Measurements from ENCODE around the gene ZFTA.

ZFTA gene

GRCh38 chr11:63769714-63770455, 1.3 kb upstream of the ZFTA start:
- Histone ChIP-seq H3K9ac (ENCODE audit: low read length) (peak overlapping the region; percentile 22), H3K4me3 (ENCODE audit: low read length) (no peak overlapping the region), H3K4me1 (ENCODE audit: control insufficient read depth, insufficient read depth, low read length) (peaks cover 28% of the 10 kb centered on the region)

GRCh38 chr11:63769042-63769713, 603 bp upstream of the ZFTA start:
- H3K36me3 ChIP-seq (ENCODE audit: control insufficient read depth, insufficient read depth, low read length): no peaks in the 10 kb centered on the region
- H3K9ac ChIP-seq (ENCODE audit: low read length): peak overlapping the region; percentile 22
- no peaks in the 10 kb centered on the region for H3K9me3 ChIP-seq (ENCODE audit: control insufficient read depth, low read length)
- H3K4me3 ChIP-seq (ENCODE audit: low read length): peak overlapping the region; percentile 4
- peaks cover 17% of the 10 kb centered on the region for H3K27me3 ChIP-seq (ENCODE audit: control insufficient read depth, insufficient read depth, low read length)
- peaks cover 30% of the 10 kb centered on the region for H3K4me1 ChIP-seq (ENCODE audit: control insufficient read depth, insufficient read depth, low read length)

More at GRCh38 chr11:63769714-63770455, 1.3 kb upstream of the ZFTA start:
- no peaks in the 10 kb centered on the region for H3K36me3 ChIP-seq (ENCODE audit: control insufficient read depth, insufficient read depth, low read length)
- peaks cover 17% of the 10 kb centered on the region for H3K27me3 ChIP-seq (ENCODE audit: control insufficient read depth, insufficient read depth, low read length)
- H3K9me3 ChIP-seq (ENCODE audit: control insufficient read depth, low read length): no peaks in the 10 kb centered on the region

GRCh38 chr11:63767565-63768236, 874 bp downstream of the ZFTA start:
- Histone ChIP-seq H3K9ac (ENCODE audit: low read length) (peak overlapping the region; percentile 65), H3K36me3 (ENCODE audit: control insufficient read depth, insufficient read depth, low read length) (no peaks in the 10 kb centered on the region), H3K4me1 (ENCODE audit: control insufficient read depth, insufficient read depth, low read length) (peaks cover 36% of the 10 kb centered on the region), H3K4me3 (ENCODE audit: low read length) (peak overlapping the region; percentile 67), H3K27me3 (ENCODE audit: control insufficient read depth, insufficient read depth, low read length) (peaks cover 24% of the 10 kb centered on the region), H3K9me3 (ENCODE audit: control insufficient read depth, low read length) (no peaks in the 10 kb centered on the region)

- Histone ChIP-seq H3K4me1 (ENCODE audit: control insufficient read depth, insufficient read depth, low read length) (peaks cover 40% of the 10 kb centered on the region), H3K9me3 (ENCODE audit: control insufficient read depth, low read length) (no peaks in the 10 kb centered on the region), H3K4me3 (ENCODE audit: low read length) (peak overlapping the region; percentile 67), H3K36me3 (ENCODE audit: control insufficient read depth, insufficient read depth, low read length) (no peaks in the 10 kb centered on the region), H3K27me3 (ENCODE audit: control insufficient read depth, insufficient read depth, low read length) (peaks cover 26% of the 10 kb centered on the region), H3K9ac (ENCODE audit: low read length) (peak overlapping the region; percentile 65)
Measured at GRCh38 chr11:63767267-63767564, 1.4 kb downstream of the ZFTA start.

GRCh38 chr11:63766531-63767235, 1.9 kb downstream of the ZFTA start:
- Histone ChIP-seq H3K27me3 (ENCODE audit: control insufficient read depth, insufficient read depth, low read length) (peaks cover 23% of the 10 kb centered on the region), H3K4me3 (ENCODE audit: low read length) (no peak overlapping the region), H3K36me3 (ENCODE audit: control insufficient read depth, insufficient read depth, low read length) (no peaks in the 10 kb centered on the region), H3K9ac (ENCODE audit: low read length) (no peak overlapping the region), H3K9me3 (ENCODE audit: control insufficient read depth, low read length) (no peaks in the 10 kb centered on the region), H3K4me1 (ENCODE audit: control insufficient read depth, insufficient read depth, low read length) (peaks cover 43% of the 10 kb centered on the region)

- H3K4me1 ChIP-seq (ENCODE audit: control insufficient read depth, insufficient read depth, low read length): peaks cover 43% of the 10 kb centered on the region
- no peak overlapping the region for H3K9ac ChIP-seq (ENCODE audit: low read length)
- no peak overlapping the region for H3K4me3 ChIP-seq (ENCODE audit: low read length)
Measured at GRCh38 chr11:63765688-63766241, 2.8 kb downstream of the ZFTA start.

GRCh38 chr11:63764679-63765647, 3.6 kb downstream of the ZFTA start:
- H3K4me3 ChIP-seq (ENCODE audit: low read length): no peak overlapping the region
- H3K4me1 ChIP-seq (ENCODE audit: control insufficient read depth, insufficient read depth, low read length): peaks cover 43% of the 10 kb centered on the region
- H3K36me3 ChIP-seq (ENCODE audit: control insufficient read depth, insufficient read depth, low read length): no peaks in the 10 kb centered on the region
- H3K9me3 ChIP-seq (ENCODE audit: control insufficient read depth, low read length): no peaks in the 10 kb centered on the region
- peaks cover 18% of the 10 kb centered on the region for H3K27me3 ChIP-seq (ENCODE audit: control insufficient read depth, insufficient read depth, low read length)
- no peak overlapping the region for H3K9ac ChIP-seq (ENCODE audit: low read length)

More at GRCh38 chr11:63765688-63766241, 2.8 kb downstream of the ZFTA start:
- no peaks in the 10 kb centered on the region for H3K9me3 ChIP-seq (ENCODE audit: control insufficient read depth, low read length)
- H3K27me3 ChIP-seq (ENCODE audit: control insufficient read depth, insufficient read depth, low read length): peaks cover 18% of the 10 kb centered on the region
- H3K36me3 ChIP-seq (ENCODE audit: control insufficient read depth, insufficient read depth, low read length): no peaks in the 10 kb centered on the region

- peaks cover 15% of the 10 kb centered on the region for H3K27me3 ChIP-seq (ENCODE audit: control insufficient read depth, insufficient read depth, low read length)
- H3K9ac ChIP-seq (ENCODE audit: low read length): no peak overlapping the region
- no peak overlapping the region for H3K4me3 ChIP-seq (ENCODE audit: low read length)
- H3K9me3 ChIP-seq (ENCODE audit: control insufficient read depth, low read length): no peaks in the 10 kb centered on the region
- no peaks in the 10 kb centered on the region for H3K36me3 ChIP-seq (ENCODE audit: control insufficient read depth, insufficient read depth, low read length)
- H3K4me1 ChIP-seq (ENCODE audit: control insufficient read depth, insufficient read depth, low read length): peaks cover 38% of the 10 kb centered on the region
Measured at GRCh38 chr11:63764340-63764678, 4.3 kb downstream of the ZFTA start.

- Histone ChIP-seq H3K36me3 (ENCODE audit: control insufficient read depth, insufficient read depth, low read length) (no peaks in the 10 kb centered on the region), H3K27me3 (ENCODE audit: control insufficient read depth, insufficient read depth, low read length) (peaks cover 9% of the 10 kb centered on the region), H3K9me3 (ENCODE audit: control insufficient read depth, low read length) (no peaks in the 10 kb centered on the region), H3K4me3 (ENCODE audit: low read length) (no peak overlapping the region), H3K4me1 (ENCODE audit: control insufficient read depth, insufficient read depth, low read length) (peaks cover 36% of the 10 kb centered on the region), H3K9ac (ENCODE audit: low read length) (no peak overlapping the region)
Measured at GRCh38 chr11:63763496-63764339, 4.9 kb downstream of the ZFTA start.

- H3K4me3 ChIP-seq (ENCODE audit: low read length): no peak overlapping the region
- no peaks in the 10 kb centered on the region for H3K9me3 ChIP-seq (ENCODE audit: control insufficient read depth, low read length)
- no peaks in the 10 kb centered on the region for H3K36me3 ChIP-seq (ENCODE audit: control insufficient read depth, insufficient read depth, low read length)
- H3K27me3 ChIP-seq (ENCODE audit: control insufficient read depth, insufficient read depth, low read length): peaks cover 9% of the 10 kb centered on the region
- no peak overlapping the region for H3K9ac ChIP-seq (ENCODE audit: low read length)
- peaks cover 35% of the 10 kb centered on the region for H3K4me1 ChIP-seq (ENCODE audit: control insufficient read depth, insufficient read depth, low read length)
Measured at GRCh38 chr11:63762654-63763495, 5.7 kb downstream of the ZFTA start.

All from mucosa of stomach (tissue), 1 donor.